K562 (cell line): ENCODE results near the gene PEF1. TPM values are rescaled to one million over a fixed set of nuclear protein-coding genes. Genes with fewer than 3 reads are reported as not detected.

Experiments used
- polyA plus RNA-seq, 8 experiments: library from polyadenylated mRNA; depleted of rRNA in 4 of 8; stranded (reverse) in 5 of 8; unstranded in 3 of 8; fragments of >200 nt; fragmentation: Nextera tagmentation in 2 of 8; fragmentation: Illumina TruSeq in 1 of 8; extraction: Ambion mirVana in 2 of 8; extraction: Trizol in 1 of 8; gene quantifications; 2 replicates each; pipeline versions ENCODE4 v1.2.1 to v1.2.3, GENCODE V29; 2011 to 2014; ENCODE audit warnings: inconsistent platforms in 1 of 8, missing spikeins in 1 of 8
- total RNA-seq, 7 experiments: library from RNA; depleted of rRNA in 6 of 7; stranded (reverse); fragments of >200 nt in 6 of 7; fragmentation: Illumina TruSeq in 2 of 7; extraction: Trizol in 2 of 7; gene quantifications; 2 replicates each; pipeline versions ENCODE4 v1.2.1 to v1.2.3, GENCODE V29; 2011 to 2021; ENCODE audit warnings: low replicate concordance in 1 of 7

Gene PEF1
- total and polyA plus RNA-seq, 9 of the 15 experiments (the other 6 are each of a cell fraction or from before 2014, with no cell fraction given) = 26.3 to 95.5 (median 61.9) TPM

Other genes with a start within 250 kb of the PEF1 start
- gene SERINC2, start 231.7 kb downstream of the PEF1 start, total RNA-seq (2014; rRNA removed) = 0.45 TPM in 1 of 2 replicates, not detected in the other
- 0.10 and 0.15 TPM in 2 replicates for gene SERINC2, start 231.7 kb downstream of the PEF1 start, total RNA-seq (2014; rRNA removed; fragmentation: Illumina TruSeq; extraction: Trizol)
- gene SERINC2, start 231.7 kb downstream of the PEF1 start, total RNA-seq (2015; rRNA removed; fragmentation: Illumina TruSeq; extraction: Trizol) = 0.22 and 0.23 TPM in 2 replicates
- gene SERINC2, start 231.7 kb downstream of the PEF1 start, total RNA-seq (2021) = 1.2 and 1.5 TPM in 2 replicates
- 0.88 and 1.0 TPM in 2 replicates for gene SERINC2, start 231.7 kb downstream of the PEF1 start, polyA plus RNA-seq (2011; rRNA removed)
- gene SERINC2, start 231.7 kb downstream of the PEF1 start, polyA plus RNA-seq (2014; fragmentation: Illumina TruSeq; extraction: Trizol) = 0.70 and 1.2 TPM in 2 replicates
- under 1 TPM in 1 of 2 experiments, not detected in 1; 0.07 TPM for gene SERINC2, start 231.7 kb downstream of the PEF1 start, polyA plus RNA-seq (2014; fragmentation: Nextera tagmentation; extraction: Ambion mirVana)
- 1.0 and 1.8 TPM in 2 replicates for gene SERINC2, start 231.7 kb downstream of the PEF1 start, polyA plus RNA-seq (2014; rRNA removed)
- 0.05 and 0.53 TPM in 2 replicates for gene TINAGL1, start 68.4 kb downstream of the PEF1 start, total RNA-seq (2014; rRNA removed)
- 0.07 TPM in 1 of 2 replicates, not detected in the other for gene TINAGL1, start 68.4 kb downstream of the PEF1 start, total RNA-seq (2014; rRNA removed; fragmentation: Illumina TruSeq; extraction: Trizol)
- gene TINAGL1, start 68.4 kb downstream of the PEF1 start, total RNA-seq (2015; rRNA removed; fragmentation: Illumina TruSeq; extraction: Trizol) = not detected in 2 replicates
- gene TINAGL1, start 68.4 kb downstream of the PEF1 start, total RNA-seq (2021) = 0.27 and 0.67 TPM in 2 replicates
- gene TINAGL1, start 68.4 kb downstream of the PEF1 start, polyA plus RNA-seq (2011; rRNA removed) = 0.35 and 1.2 TPM in 2 replicates
- 0.14 TPM in 1 of 2 replicates, not detected in the other for gene TINAGL1, start 68.4 kb downstream of the PEF1 start, polyA plus RNA-seq (2014; fragmentation: Illumina TruSeq; extraction: Trizol)
- not detected for gene TINAGL1, start 68.4 kb downstream of the PEF1 start, polyA plus RNA-seq (2014; fragmentation: Nextera tagmentation; extraction: Ambion mirVana)
- gene TINAGL1, start 68.4 kb downstream of the PEF1 start, polyA plus RNA-seq (2014; rRNA removed) = 0.04 and 0.16 TPM in 2 replicates
- gene HCRTR1, start 27.2 kb downstream of the PEF1 start, total RNA-seq (2014; rRNA removed) = not detected in 2 replicates
- gene HCRTR1, start 27.2 kb downstream of the PEF1 start, total RNA-seq (2014; rRNA removed; fragmentation: Illumina TruSeq; extraction: Trizol) = not detected in 2 replicates
- gene HCRTR1, start 27.2 kb downstream of the PEF1 start, total RNA-seq (2015; rRNA removed; fragmentation: Illumina TruSeq; extraction: Trizol) = not detected in 2 replicates
- not detected in 2 replicates for gene HCRTR1, start 27.2 kb downstream of the PEF1 start, total RNA-seq (2021)
- gene HCRTR1, start 27.2 kb downstream of the PEF1 start, polyA plus RNA-seq (2011; rRNA removed) = not detected in 2 replicates
- gene HCRTR1, start 27.2 kb downstream of the PEF1 start, polyA plus RNA-seq (2014; fragmentation: Illumina TruSeq; extraction: Trizol) = not detected in 2 replicates
- gene HCRTR1, start 27.2 kb downstream of the PEF1 start, polyA plus RNA-seq (2014; fragmentation: Nextera tagmentation; extraction: Ambion mirVana) = not detected
- gene HCRTR1, start 27.2 kb downstream of the PEF1 start, polyA plus RNA-seq (2014; rRNA removed) = not detected in 2 replicates
- gene COL16A1, start 59.1 kb upstream of the PEF1 start, total RNA-seq (2014; rRNA removed) = 0.04 TPM in 1 of 2 replicates, not detected in the other
- not detected in 2 replicates for gene COL16A1, start 59.1 kb upstream of the PEF1 start, total RNA-seq (2014; rRNA removed; fragmentation: Illumina TruSeq; extraction: Trizol)
- gene COL16A1, start 59.1 kb upstream of the PEF1 start, total RNA-seq (2015; rRNA removed; fragmentation: Illumina TruSeq; extraction: Trizol) = 0.08 TPM in 1 of 2 replicates, not detected in the other
- gene COL16A1, start 59.1 kb upstream of the PEF1 start, total RNA-seq (2021) = 0.54 and 0.60 TPM in 2 replicates
- 0.11 TPM in 1 of 2 replicates, not detected in the other for gene COL16A1, start 59.1 kb upstream of the PEF1 start, polyA plus RNA-seq (2011; rRNA removed)
- not detected in 2 replicates for gene COL16A1, start 59.1 kb upstream of the PEF1 start, polyA plus RNA-seq (2014; fragmentation: Illumina TruSeq; extraction: Trizol)
- gene COL16A1, start 59.1 kb upstream of the PEF1 start, polyA plus RNA-seq (2014; fragmentation: Nextera tagmentation; extraction: Ambion mirVana) = not detected
- 0.11 TPM in 1 of 2 replicates, not detected in the other for gene COL16A1, start 59.1 kb upstream of the PEF1 start, polyA plus RNA-seq (2014; rRNA removed)
- 0.23 and 0.33 TPM in 2 replicates for gene ADGRB2, start 119.5 kb upstream of the PEF1 start, total RNA-seq (2014; rRNA removed)
- 0.04 TPM in 1 of 2 replicates, not detected in the other for gene ADGRB2, start 119.5 kb upstream of the PEF1 start, total RNA-seq (2014; rRNA removed; fragmentation: Illumina TruSeq; extraction: Trizol)
- gene ADGRB2, start 119.5 kb upstream of the PEF1 start, total RNA-seq (2015; rRNA removed; fragmentation: Illumina TruSeq; extraction: Trizol) = 0.22 and 0.23 TPM in 2 replicates
- gene ADGRB2, start 119.5 kb upstream of the PEF1 start, total RNA-seq (2021) = 0.22 and 0.34 TPM in 2 replicates
- gene ADGRB2, start 119.5 kb upstream of the PEF1 start, polyA plus RNA-seq (2011; rRNA removed) = 0.14 and 0.38 TPM in 2 replicates
- 0.07 and 0.11 TPM in 2 replicates for gene ADGRB2, start 119.5 kb upstream of the PEF1 start, polyA plus RNA-seq (2014; fragmentation: Illumina TruSeq; extraction: Trizol)
- not detected for gene ADGRB2, start 119.5 kb upstream of the PEF1 start, polyA plus RNA-seq (2014; fragmentation: Nextera tagmentation; extraction: Ambion mirVana)
- 0.18 and 0.20 TPM in 2 replicates for gene ADGRB2, start 119.5 kb upstream of the PEF1 start, polyA plus RNA-seq (2014; rRNA removed)
- 0.20 and 0.27 TPM in 2 replicates for gene SPOCD1, start 171.1 kb upstream of the PEF1 start, total RNA-seq (2014; rRNA removed)
- 0.16 and 0.36 TPM in 2 replicates for gene SPOCD1, start 171.1 kb upstream of the PEF1 start, total RNA-seq (2014; rRNA removed; fragmentation: Illumina TruSeq; extraction: Trizol)
- gene SPOCD1, start 171.1 kb upstream of the PEF1 start, total RNA-seq (2015; rRNA removed; fragmentation: Illumina TruSeq; extraction: Trizol) = 0.23 and 0.25 TPM in 2 replicates
- 0.22 and 0.71 TPM in 2 replicates for gene SPOCD1, start 171.1 kb upstream of the PEF1 start, total RNA-seq (2021)
- gene SPOCD1, start 171.1 kb upstream of the PEF1 start, polyA plus RNA-seq (2011; rRNA removed) = 0.39 and 0.63 TPM in 2 replicates
- 0.19 and 0.42 TPM in 2 replicates for gene SPOCD1, start 171.1 kb upstream of the PEF1 start, polyA plus RNA-seq (2014; fragmentation: Illumina TruSeq; extraction: Trizol)
- gene SPOCD1, start 171.1 kb upstream of the PEF1 start, polyA plus RNA-seq (2014; fragmentation: Nextera tagmentation; extraction: Ambion mirVana) = under 1 TPM in 1 of 2 experiments, not detected in 1; 0.03 TPM
- gene SPOCD1, start 171.1 kb upstream of the PEF1 start, polyA plus RNA-seq (2014; rRNA removed) = 0.25 and 0.46 TPM in 2 replicates